ENCODE results near the gene MVD.

Gene MVD

DNA sequence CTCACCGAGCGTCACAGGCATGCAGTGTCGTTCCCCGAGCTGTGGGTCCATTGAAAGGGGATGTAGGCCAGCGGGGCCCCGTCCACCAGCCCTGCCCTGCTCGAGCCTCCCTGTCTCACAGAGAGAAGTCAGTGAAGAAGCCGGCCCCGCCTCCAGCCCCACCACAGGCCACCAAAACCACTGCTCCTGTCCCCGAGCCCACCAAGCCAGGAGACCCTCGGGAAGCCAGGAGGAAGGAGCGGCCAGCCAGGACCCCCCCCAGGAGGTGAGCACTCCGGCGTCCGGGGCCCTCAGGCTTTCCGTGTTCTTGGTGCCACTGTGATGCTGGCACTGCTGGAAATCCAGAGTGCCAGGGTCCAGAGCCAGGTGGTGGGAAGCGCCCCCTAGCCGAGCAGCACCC, 38.4 kb downstream of the MVD start:
- H3K36me3 Mint-ChIP-seq (ENCODE audit: low read depth): peaks cover 52% of the 10 kb centered on the region
- peaks cover 13% of the 10 kb centered on the region for H3K4me1 Mint-ChIP-seq (ENCODE audit: low read depth)
- H3K9me3 Mint-ChIP-seq: no peaks in the 10 kb centered on the region
- no peaks in the 10 kb centered on the region for H3K27me3 Mint-ChIP-seq
- H3K4me3 Mint-ChIP-seq: no peak overlapping the region
- no peak overlapping the region for H3K27ac Mint-ChIP-seq

DNA sequence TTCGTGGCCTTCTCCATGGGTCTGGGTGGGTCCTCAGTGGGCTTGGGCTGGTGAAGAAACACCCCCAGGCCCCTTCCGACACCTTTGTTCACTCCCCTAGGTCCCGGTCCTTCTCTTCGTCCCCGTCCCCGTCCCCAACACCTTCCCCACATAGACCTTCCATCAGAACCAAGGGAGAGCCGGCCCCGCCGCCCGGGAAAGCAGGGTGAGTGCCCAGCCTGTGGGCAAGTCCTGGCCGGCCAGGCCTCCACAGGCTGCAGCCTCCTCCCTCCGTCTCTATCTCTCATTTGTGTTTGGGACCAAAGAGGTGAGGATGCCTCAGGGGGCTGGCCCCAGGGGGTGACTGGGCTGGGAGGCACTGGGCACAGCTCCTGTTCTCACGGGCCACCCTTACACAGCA, 39.0 kb downstream of the MVD start:
- Mint-ChIP-seq H3K27me3 (no peaks in the 10 kb centered on the region), H3K4me1 (ENCODE audit: low read depth) (peaks cover 20% of the 10 kb centered on the region), H3K4me3 (no peak overlapping the region), H3K9me3 (no peaks in the 10 kb centered on the region), H3K36me3 (ENCODE audit: low read depth) (peaks cover 57% of the 10 kb centered on the region), H3K27ac (no peak overlapping the region)

GRCh38 chr16:88622866-88623265, 40.0 kb downstream of the MVD start:
- peaks cover 26% of the 10 kb centered on the region for H3K4me1 Mint-ChIP-seq (ENCODE audit: low read depth)

GRCh38 chr16:88622125-88622524, 40.8 kb downstream of the MVD start:
- Mint-ChIP-seq H3K27me3 (no peaks in the 10 kb centered on the region), H3K27ac (no peak overlapping the region), H3K4me3 (no peak overlapping the region), H3K36me3 (ENCODE audit: low read depth) (peaks cover 54% of the 10 kb centered on the region), H3K9me3 (no peaks in the 10 kb centered on the region), H3K4me1 (ENCODE audit: low read depth) (peaks cover 28% of the 10 kb centered on the region)

More at GRCh38 chr16:88622866-88623265, 40.0 kb downstream of the MVD start:
- Mint-ChIP-seq H3K27ac (peak overlapping the region; percentile 31), H3K36me3 (ENCODE audit: low read depth) (peaks cover 58% of the 10 kb centered on the region), H3K27me3 (no peaks in the 10 kb centered on the region), H3K4me3 (no peak overlapping the region), H3K9me3 (no peaks in the 10 kb centered on the region)

DNA sequence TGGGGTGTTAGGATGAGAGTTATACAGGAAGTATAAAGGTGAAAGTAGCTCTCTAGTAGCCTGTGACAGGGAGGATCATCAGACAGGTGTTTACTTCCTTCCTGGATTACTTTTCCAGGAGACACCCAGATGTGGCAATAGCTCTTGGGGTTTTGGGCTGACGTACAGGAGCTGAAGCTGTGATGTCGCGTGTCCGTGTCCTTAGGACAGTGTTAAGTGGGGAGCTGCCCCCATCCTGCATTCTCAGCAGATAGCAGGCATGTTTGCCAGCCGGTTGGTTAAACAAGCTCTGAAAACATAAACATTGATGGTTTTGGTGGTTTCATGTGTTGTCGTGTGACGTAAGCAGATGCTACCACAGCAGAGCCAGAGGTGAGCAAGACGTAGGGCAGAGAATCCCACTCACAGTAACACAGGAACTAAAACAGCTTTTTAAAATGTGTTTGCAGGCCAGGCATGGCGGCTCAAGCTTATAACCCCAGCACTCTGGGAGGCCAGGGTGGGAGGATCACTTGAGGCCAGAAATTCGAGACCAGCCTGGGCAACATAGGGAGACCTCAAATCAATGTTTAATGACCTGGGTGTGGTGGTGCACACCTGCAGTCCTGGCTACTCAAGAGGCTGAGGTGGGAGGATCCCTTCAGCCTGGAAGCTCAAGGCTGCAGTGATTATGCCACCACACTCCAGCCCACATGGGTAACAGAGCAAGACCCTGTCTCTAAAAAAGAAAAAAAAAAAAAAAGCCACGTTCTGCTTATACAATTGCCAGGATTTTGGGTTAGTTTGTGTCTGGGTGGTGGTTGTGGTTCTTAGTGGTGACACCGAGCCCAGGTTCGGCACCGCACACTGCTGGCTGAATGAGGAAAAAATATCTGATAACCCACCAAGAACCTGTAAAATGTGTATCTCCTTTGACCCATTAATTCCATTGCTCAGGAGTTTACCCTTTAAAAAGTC, 42.8 kb downstream of the MVD start:
- peaks cover 49% of the 10 kb centered on the region for H3K36me3 Mint-ChIP-seq (ENCODE audit: low read depth)

DNA sequence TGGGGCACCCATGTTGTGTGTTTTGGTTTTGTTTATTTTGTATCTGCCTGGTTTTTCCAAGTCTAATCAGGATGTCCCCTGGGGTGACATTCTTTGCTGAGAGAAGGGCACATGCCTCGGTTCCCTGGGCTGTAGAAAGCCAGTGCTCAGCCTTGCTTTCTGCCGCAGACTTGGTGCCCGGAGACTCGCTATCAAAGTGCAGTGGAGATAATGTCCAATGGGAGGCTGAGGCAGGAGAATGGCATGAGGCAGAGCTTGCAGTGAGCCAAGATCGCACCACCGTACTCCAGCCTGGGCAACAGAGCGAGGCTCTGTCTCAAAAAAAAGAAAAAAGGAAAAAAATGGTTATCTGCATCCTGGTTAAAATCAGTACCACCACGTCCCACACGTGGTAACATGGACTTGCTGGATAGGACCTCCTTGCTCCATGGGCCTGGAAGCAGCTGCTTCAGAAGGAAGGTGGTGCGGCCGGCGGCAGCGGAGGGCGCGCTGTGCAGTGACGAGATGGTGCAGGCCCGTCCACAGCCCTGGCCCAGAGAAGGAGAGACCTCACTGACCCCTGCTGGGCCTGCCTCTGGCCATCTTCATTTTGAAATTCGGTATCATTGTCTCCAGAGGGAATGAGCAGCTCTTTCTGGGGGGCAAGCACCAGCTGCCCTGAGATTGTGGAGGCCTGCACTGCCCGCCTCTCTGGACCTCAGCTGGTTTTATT, 43.8 kb downstream of the MVD start:
- Mint-ChIP-seq H3K27me3 (no peaks in the 10 kb centered on the region), H3K9me3 (no peaks in the 10 kb centered on the region), H3K27ac (no peak overlapping the region), H3K4me1 (ENCODE audit: low read depth) (peaks cover 28% of the 10 kb centered on the region), H3K36me3 (ENCODE audit: low read depth) (peaks cover 53% of the 10 kb centered on the region), H3K4me3 (no peak overlapping the region)

More for the DNA sequence above, 42.8 kb downstream of the MVD start:
- H3K4me3 Mint-ChIP-seq: peak overlapping the region; percentile 30
- H3K27me3 Mint-ChIP-seq: no peaks in the 10 kb centered on the region
- H3K4me1 Mint-ChIP-seq (ENCODE audit: low read depth): peaks cover 28% of the 10 kb centered on the region
- peak overlapping the region; percentile 81 for H3K27ac Mint-ChIP-seq
- H3K9me3 Mint-ChIP-seq: no peaks in the 10 kb centered on the region

DNA sequence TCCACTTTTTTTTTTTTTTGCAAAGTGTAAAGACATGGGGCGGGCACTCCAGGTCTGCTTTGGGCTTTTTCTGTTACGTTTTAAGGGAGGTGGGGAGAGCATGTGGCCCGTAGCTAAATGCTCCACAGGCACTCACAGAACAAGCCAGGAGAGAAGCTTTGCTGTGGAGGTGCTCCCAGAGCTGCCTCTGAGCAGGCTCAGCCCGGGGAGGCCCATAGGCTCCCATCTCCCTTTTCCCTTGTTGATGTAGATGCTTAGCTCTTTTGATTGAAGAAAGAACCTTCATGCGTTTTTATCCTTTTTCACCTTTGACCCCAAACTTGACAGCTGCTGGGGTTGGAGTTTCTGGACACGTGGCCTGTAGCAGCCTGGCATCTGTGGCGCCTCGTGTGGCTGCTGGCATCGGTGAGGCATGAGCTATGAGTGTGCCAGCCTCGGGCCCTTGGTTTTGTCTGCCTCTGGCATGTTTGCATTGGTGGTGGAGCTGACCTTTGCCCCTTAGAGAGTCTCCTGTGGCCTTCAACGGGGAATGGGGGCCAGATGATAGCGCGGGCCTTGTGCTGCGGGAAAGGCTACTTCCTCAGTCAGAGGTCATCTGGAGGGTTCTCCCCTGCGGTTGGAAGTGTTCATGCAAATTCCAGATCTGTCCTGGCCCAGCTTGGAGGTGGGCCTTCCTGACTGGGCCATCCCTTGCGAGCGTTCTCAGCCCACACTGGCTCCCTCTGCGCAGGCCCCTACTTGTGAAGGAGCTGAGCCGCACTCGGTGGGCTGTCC, 44.5 kb downstream of the MVD start:
- peaks cover 28% of the 10 kb centered on the region for H3K4me1 Mint-ChIP-seq (ENCODE audit: low read depth)
- no peak overlapping the region for H3K27ac Mint-ChIP-seq
- H3K36me3 Mint-ChIP-seq (ENCODE audit: low read depth): peaks cover 50% of the 10 kb centered on the region
- H3K9me3 Mint-ChIP-seq: no peaks in the 10 kb centered on the region
- H3K4me3 Mint-ChIP-seq: no peak overlapping the region
- H3K27me3 Mint-ChIP-seq: no peaks in the 10 kb centered on the region

- no peaks in the 10 kb centered on the region for H3K9me3 Mint-ChIP-seq
- no peaks in the 10 kb centered on the region for H3K27me3 Mint-ChIP-seq
- H3K36me3 Mint-ChIP-seq (ENCODE audit: low read depth): peaks cover 43% of the 10 kb centered on the region
- peaks cover 28% of the 10 kb centered on the region for H3K4me1 Mint-ChIP-seq (ENCODE audit: low read depth)
- no peak overlapping the region for H3K27ac Mint-ChIP-seq
- no peak overlapping the region for H3K4me3 Mint-ChIP-seq
Measured at GRCh38 chr16:88617268-88618031, 45.4 kb downstream of the MVD start.

- Mint-ChIP-seq H3K9me3 (no peaks in the 10 kb centered on the region), H3K36me3 (ENCODE audit: low read depth) (peaks cover 43% of the 10 kb centered on the region), H3K27ac (no peak overlapping the region), H3K4me3 (no peak overlapping the region), H3K27me3 (no peaks in the 10 kb centered on the region), H3K4me1 (ENCODE audit: low read depth) (peaks cover 28% of the 10 kb centered on the region)
Measured at GRCh38 chr16:88616736-88617135, 46.2 kb downstream of the MVD start.

GRCh38 chr16:88616320-88616719, 46.6 kb downstream of the MVD start:
- no peak overlapping the region for H3K27ac Mint-ChIP-seq
- H3K27me3 Mint-ChIP-seq: no peaks in the 10 kb centered on the region
- H3K4me1 Mint-ChIP-seq (ENCODE audit: low read depth): peaks cover 28% of the 10 kb centered on the region
- no peak overlapping the region for H3K4me3 Mint-ChIP-seq
- H3K36me3 Mint-ChIP-seq (ENCODE audit: low read depth): peaks cover 43% of the 10 kb centered on the region
- H3K9me3 Mint-ChIP-seq: no peaks in the 10 kb centered on the region

DNA sequence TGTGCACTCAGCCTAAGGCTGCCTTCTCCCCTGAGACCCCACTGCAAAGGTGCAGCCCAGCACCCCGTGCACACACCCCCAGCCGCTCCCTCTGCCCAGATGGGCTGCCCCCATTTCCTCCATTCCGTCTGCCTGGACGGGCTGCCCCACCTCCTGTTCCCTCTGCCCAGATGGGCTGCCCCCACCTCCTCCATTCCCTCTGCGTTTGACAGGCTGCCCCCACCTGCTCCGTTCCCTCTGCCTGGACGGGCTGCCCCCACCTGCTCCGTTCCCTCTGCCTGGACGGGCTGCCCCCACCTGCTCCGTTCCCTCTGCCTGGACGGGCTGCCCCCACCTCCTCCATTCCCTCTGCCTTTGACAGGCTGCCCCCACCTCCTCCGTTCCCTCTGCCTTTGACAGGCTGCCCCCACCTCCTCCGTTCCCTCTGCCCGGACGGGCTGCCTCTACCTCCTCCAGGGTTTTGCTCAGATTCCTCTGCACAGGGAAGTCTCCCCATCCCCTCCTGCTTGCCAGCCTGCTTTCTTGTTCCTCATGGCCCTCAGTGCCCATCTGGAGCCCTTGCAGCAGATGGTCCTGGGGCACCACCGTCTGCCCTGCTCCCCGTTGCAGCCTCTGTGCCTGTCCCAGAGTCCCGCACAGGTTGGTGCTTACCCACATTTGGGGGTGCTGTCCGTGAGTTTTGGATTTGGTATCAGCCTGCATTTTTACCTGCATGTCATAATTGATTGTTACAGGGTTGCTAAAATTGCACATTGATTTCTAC, 47.9 kb downstream of the MVD start:
- Mint-ChIP-seq H3K36me3 (ENCODE audit: low read depth) (peaks cover 48% of the 10 kb centered on the region), H3K4me3 (no peak overlapping the region), H3K4me1 (ENCODE audit: low read depth) (peaks cover 20% of the 10 kb centered on the region), H3K9me3 (no peaks in the 10 kb centered on the region), H3K27ac (no peak overlapping the region), H3K27me3 (no peaks in the 10 kb centered on the region)

GRCh38 chr16:88613911-88614817, 48.7 kb downstream of the MVD start:
- Mint-ChIP-seq H3K27me3 (no peaks in the 10 kb centered on the region), H3K36me3 (ENCODE audit: low read depth) (peaks cover 47% of the 10 kb centered on the region), H3K9me3 (no peaks in the 10 kb centered on the region), H3K27ac (no peak overlapping the region), H3K4me1 (ENCODE audit: low read depth) (peaks cover 11% of the 10 kb centered on the region), H3K4me3 (no peak overlapping the region)

GRCh38 chr16:88613293-88613692, 49.6 kb downstream of the MVD start:
- Mint-ChIP-seq H3K27ac (no peak overlapping the region), H3K27me3 (no peaks in the 10 kb centered on the region), H3K9me3 (no peaks in the 10 kb centered on the region), H3K36me3 (ENCODE audit: low read depth) (peaks cover 48% of the 10 kb centered on the region), H3K4me1 (ENCODE audit: low read depth) (peaks cover 4% of the 10 kb centered on the region), H3K4me3 (no peak overlapping the region)
